ENCODE results near the gene CRCP.
"Not testable (repeated sequence)": the region's sequence is repeated elsewhere in the genome, so short reads cannot be mapped to it uniquely, and the experiment has no call there.

DNA sequence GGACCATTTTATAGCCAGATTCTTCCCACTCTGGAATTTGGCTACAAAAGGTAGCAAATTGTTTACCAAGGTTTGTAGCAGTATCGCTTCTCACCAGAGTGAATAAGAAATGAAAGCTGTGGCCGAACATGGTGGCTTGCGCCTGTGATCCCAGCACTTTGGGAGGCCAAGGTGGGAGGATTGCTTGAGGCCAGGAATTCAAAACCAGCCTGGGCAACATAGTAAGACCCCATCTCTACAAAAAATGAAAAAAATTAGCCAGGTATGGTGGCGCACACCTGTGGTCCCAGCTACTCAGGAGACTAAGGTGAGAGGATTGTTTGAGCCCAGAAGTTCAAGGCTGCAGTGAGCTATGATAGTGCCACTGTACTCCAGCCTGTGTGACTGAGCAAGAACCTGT is 33.0 kb downstream of the CRCP start:
- TF ChIP-seq, protein P1, sequence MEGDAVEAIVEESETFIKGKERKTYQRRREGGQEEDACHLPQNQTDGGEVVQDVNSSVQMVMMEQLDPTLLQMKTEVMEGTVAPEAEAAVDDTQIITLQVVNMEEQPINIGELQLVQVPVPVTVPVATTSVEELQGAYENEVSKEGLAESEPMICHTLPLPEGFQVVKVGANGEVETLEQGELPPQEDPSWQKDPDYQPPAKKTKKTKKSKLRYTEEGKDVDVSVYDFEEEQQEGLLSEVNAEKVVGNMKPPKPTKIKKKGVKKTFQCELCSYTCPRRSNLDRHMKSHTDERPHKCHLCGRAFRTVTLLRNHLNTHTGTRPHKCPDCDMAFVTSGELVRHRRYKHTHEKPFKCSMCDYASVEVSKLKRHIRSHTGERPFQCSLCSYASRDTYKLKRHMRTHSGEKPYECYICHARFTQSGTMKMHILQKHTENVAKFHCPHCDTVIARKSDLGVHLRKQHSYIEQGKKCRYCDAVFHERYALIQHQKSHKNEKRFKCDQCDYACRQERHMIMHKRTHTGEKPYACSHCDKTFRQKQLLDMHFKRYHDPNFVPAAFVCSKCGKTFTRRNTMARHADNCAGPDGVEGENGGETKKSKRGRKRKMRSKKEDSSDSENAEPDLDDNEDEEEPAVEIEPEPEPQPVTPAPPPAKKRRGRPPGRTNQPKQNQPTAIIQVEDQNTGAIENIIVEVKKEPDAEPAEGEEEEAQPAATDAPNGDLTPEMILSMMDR (IDR thresholded peaks at IDR 0.05), result not testable (repeated sequence)
- not testable (repeated sequence) for TF ChIP-seq POLR2A (IDR thresholded peaks at IDR 0.05)

All from upper lobe of left lung (tissue), 4 donors.